Measurements from ENCODE around the gene MTIF2.

MTIF2 gene

DNA sequence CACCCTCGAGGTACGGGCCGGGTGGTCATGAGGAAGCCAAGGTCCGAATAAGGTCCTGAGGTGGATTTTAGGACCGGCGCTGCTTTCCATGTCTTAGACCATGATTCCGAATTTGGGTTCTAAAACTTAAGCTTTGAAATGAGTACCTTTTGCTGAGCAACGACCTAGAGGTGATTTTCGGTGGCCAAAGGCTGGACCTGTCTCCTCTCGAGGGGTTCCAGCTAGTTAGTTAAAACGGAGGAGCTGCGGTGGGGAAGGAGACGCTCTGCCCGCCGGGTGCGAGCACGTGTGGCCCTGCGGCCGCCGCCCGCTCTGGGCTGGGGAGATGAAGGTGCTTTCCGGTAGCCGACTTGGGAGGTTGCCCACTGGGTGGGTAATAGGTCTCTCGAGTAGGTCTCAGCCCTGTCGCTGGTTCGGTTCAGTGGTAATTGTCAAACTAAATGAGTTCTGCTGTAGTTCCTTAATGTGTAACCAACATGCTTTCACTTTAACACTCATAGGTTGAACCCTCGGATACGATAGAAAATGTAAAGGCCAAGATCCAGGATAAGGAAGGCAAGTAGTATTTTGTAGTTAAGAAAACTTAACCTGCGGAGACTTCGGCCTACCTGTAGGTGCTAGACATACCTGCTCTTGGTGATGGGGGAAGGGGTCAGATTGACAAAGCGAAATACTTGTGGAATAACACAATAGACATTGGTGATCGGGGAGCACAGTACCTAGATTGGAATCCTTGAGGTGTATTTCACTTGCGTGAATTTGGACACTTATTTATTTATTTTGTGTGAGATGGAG is 36.0 kb downstream of the MTIF2 start:
- Histone ChIP-seq H3K4me2 (ENCODE audit: low read depth, low read length, poor library complexity, severe bottlenecking) (peak overlapping the region; percentile 99), H3K4me1 (ENCODE audit: insufficient read depth, low read length, poor library complexity, severe bottlenecking) (peaks cover 38% of the 10 kb centered on the region), H3K9me3 (ENCODE audit: insufficient read depth, low read depth, low read length) (no peaks in the 10 kb centered on the region), H3K79me2 (ENCODE audit: insufficient read depth, low read length) (peaks cover 54% of the 10 kb centered on the region), H3F3A (ENCODE audit: low read depth) (peaks cover 8% of the 10 kb centered on the region; the same call in 1 of the 2 replicates), H3K9me2 (replicated peaks; ENCODE audit: low read depth, low read length) (no peaks in the 10 kb centered on the region), H3K36me3 (ENCODE audit: insufficient read depth, low read length) (peaks cover 35% of the 10 kb centered on the region; the same call in 1 of the 2 replicates), H2AFZ (ENCODE audit: low read length) (peak overlapping the region; percentile 90), H3K27me3 (ENCODE audit: insufficient read depth, low read length, poor library complexity, severe bottlenecking) (peaks cover 6% of the 10 kb centered on the region), H3K9ac (ENCODE audit: low read depth, low read length, poor library complexity, severe bottlenecking) (peak overlapping the region; percentile 98), H3K4me3 (ENCODE audit: low read length, poor library complexity, severe bottlenecking) (peak overlapping the region; percentile 94), H4K20me1 (ENCODE audit: insufficient read depth, low read length, poor library complexity, severe bottlenecking) (peaks cover 41% of the 10 kb centered on the region)
- TF ChIP-seq, protein P1, sequence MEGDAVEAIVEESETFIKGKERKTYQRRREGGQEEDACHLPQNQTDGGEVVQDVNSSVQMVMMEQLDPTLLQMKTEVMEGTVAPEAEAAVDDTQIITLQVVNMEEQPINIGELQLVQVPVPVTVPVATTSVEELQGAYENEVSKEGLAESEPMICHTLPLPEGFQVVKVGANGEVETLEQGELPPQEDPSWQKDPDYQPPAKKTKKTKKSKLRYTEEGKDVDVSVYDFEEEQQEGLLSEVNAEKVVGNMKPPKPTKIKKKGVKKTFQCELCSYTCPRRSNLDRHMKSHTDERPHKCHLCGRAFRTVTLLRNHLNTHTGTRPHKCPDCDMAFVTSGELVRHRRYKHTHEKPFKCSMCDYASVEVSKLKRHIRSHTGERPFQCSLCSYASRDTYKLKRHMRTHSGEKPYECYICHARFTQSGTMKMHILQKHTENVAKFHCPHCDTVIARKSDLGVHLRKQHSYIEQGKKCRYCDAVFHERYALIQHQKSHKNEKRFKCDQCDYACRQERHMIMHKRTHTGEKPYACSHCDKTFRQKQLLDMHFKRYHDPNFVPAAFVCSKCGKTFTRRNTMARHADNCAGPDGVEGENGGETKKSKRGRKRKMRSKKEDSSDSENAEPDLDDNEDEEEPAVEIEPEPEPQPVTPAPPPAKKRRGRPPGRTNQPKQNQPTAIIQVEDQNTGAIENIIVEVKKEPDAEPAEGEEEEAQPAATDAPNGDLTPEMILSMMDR (conservative IDR thresholded peaks at IDR 0.05; ENCODE audit: low read length): no peak
- no peak for TF ChIP-seq EZH2phosphoT487 (IDR thresholded peaks at IDR 0.05; ENCODE audit: borderline replicate concordance)

DNA sequence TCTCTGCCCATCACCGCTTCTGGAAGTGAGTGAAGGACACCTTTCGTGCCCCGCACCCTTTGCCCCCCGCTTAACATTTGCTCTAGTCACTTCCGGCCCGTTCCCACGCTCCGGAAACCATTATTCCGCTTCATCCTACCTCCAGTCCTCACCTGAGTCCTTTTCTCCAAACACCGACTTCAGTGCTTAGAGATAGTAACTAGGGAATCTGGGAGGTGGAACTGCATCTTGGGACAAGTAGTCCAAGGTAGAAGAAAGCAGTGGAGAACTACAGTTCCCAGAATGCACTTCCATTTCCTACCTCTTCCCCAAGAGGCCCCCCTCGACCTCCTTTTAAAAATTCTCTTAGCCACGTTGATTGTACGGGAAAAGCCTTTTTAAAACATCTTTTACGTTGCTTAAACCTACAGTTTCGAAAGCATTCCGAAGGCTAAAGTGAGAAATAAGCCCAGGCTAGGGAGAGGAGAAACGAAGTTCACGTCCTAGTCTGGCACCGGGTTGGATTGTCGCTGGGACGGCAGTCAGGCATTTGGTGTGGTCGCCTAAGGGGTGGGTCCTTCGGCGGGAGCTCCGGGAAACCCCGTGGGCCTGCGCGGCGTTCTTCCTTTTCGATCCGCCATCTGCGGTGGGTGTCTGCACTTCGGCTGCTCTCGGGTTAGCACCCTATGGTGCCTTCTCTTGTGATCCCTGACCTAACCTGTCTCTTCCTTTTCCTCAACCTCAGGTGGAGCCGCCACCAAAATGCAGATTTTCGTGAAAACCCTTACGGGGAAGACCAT is 36.8 kb downstream of the MTIF2 start, which contains the start of the genes CLHC1 and RPS27A:
CLHC1 (minus strand) TSS at position 210 of the 779 bp plus-strand sequence. CDS start 9,882 bp downstream, outside the sequence.
RPS27A (plus strand) TSS at position 605 of the 779 bp plus-strand sequence; CDS start at position 742, 137 bp downstream.
- Histone ChIP-seq H3K4me2 (ENCODE audit: low read depth, low read length, poor library complexity, severe bottlenecking) (peak within 1 kb of the TSS; percentile 99), H3K9me2 (replicated peaks; ENCODE audit: low read depth, low read length) (no peaks in the 10 kb centered on the region), H3K4me1 (ENCODE audit: insufficient read depth, low read length, poor library complexity, severe bottlenecking) (peaks cover 42% of the 10 kb centered on the region), H2AFZ (ENCODE audit: low read length) (peak within 1 kb of the TSS; percentile 90), H4K20me1 (ENCODE audit: insufficient read depth, low read length, poor library complexity, severe bottlenecking) (peaks cover 41% of the 10 kb centered on the region), H3K79me2 (ENCODE audit: insufficient read depth, low read length) (peaks cover 54% of the 10 kb centered on the region), H3K27me3 (ENCODE audit: insufficient read depth, low read length, poor library complexity, severe bottlenecking) (peaks cover 6% of the 10 kb centered on the region), H3K36me3 (ENCODE audit: insufficient read depth, low read length) (peaks cover 35% of the 10 kb centered on the region; the same call in 1 of the 2 replicates), H3F3A (ENCODE audit: low read depth) (peaks cover 8% of the 10 kb centered on the region; the same call in 1 of the 2 replicates), H3K9ac (ENCODE audit: low read depth, low read length, poor library complexity, severe bottlenecking) (peak within 1 kb of the TSS; percentile 98), H3K4me3 (ENCODE audit: low read length, poor library complexity, severe bottlenecking) (peak within 1 kb of the TSS; percentile 94), H3K9me3 (ENCODE audit: insufficient read depth, low read depth, low read length) (no peaks in the 10 kb centered on the region)
- TF ChIP-seq, protein P1 (conservative IDR thresholded peaks at IDR 0.05; ENCODE audit: low read length): no peak
- no peak for TF ChIP-seq EZH2phosphoT487 (IDR thresholded peaks at IDR 0.05; ENCODE audit: borderline replicate concordance)

DNA sequence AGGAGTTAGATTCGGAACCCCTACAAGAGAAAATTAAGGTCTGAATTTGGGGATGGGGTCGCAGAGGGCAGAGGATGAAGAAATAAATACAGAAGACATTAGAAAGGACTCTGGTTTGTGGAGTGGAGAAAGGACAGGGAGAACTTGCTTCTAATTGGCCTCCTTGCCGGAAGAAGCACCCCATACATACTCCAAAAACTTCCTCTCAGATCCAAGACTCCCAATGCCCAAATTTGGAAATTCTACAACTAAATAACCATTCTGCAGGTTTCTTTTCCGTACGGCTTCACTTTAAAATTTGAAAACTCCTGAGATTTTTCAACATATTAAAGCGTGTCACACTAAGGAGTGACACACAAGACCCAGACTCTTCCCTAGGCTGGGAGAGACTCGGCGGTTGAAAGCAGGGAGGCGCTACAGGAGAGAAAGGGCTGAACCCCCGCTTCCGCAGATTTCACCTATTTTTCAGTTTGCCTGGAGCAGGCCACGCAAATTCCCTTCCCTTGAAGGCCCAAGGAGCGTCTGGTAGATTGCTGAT is 37.4 kb downstream of the MTIF2 start:
- Histone ChIP-seq H3K9me3 (ENCODE audit: insufficient read depth, low read depth, low read length) (no peaks in the 10 kb centered on the region), H3K4me2 (ENCODE audit: low read depth, low read length, poor library complexity, severe bottlenecking) (peak overlapping the region; percentile 99), H3K4me3 (ENCODE audit: low read length, poor library complexity, severe bottlenecking) (peak overlapping the region; percentile 94), H3F3A (ENCODE audit: low read depth) (peaks cover 7% of the 10 kb centered on the region; the same call in 1 of the 2 replicates), H3K27me3 (ENCODE audit: insufficient read depth, low read length, poor library complexity, severe bottlenecking) (peaks cover 6% of the 10 kb centered on the region), H4K20me1 (ENCODE audit: insufficient read depth, low read length, poor library complexity, severe bottlenecking) (peaks cover 40% of the 10 kb centered on the region), H3K4me1 (ENCODE audit: insufficient read depth, low read length, poor library complexity, severe bottlenecking) (peaks cover 42% of the 10 kb centered on the region), H3K9ac (ENCODE audit: low read depth, low read length, poor library complexity, severe bottlenecking) (peak overlapping the region; percentile 98), H3K79me2 (ENCODE audit: insufficient read depth, low read length) (peaks cover 54% of the 10 kb centered on the region), H3K9me2 (replicated peaks; ENCODE audit: low read depth, low read length) (no peaks in the 10 kb centered on the region), H3K36me3 (ENCODE audit: insufficient read depth, low read length) (peaks cover 30% of the 10 kb centered on the region; the same call in 1 of the 2 replicates), H2AFZ (ENCODE audit: low read length) (peak overlapping the region; percentile 90)
- no peak for TF ChIP-seq EZH2phosphoT487 (IDR thresholded peaks at IDR 0.05; ENCODE audit: borderline replicate concordance)
- TF ChIP-seq, protein P1 (conservative IDR thresholded peaks at IDR 0.05; ENCODE audit: low read length): no peak
